Measurements from ENCODE around the gene OR10H5.

- no peak for TF ChIP-seq RAD21 (IDR thresholded peaks at IDR 0.05; ENCODE audit: insufficient read depth, low read depth, low read length)
- TF ChIP-seq CTCF (IDR thresholded peaks at IDR 0.05 in 2 of 3, conservative IDR thresholded peaks at IDR 0.05 in 1 of 3; ENCODE audit: control insufficient read depth in 2 of 3, extremely low read depth in 1 of 3, insufficient read depth in 1 of 3, low read depth in 3 of 3, low read length in 3 of 3), result no peak
- no peak for TF ChIP-seq MEF2A (IDR thresholded peaks at IDR 0.05; ENCODE audit: insufficient read depth, low read depth, low read length)
- no peak for TF ChIP-seq FOS (IDR thresholded peaks at IDR 0.05; ENCODE audit: borderline replicate concordance, extremely low read depth, insufficient read length)
- no peak for TF ChIP-seq POLR2AphosphoS5 (IDR thresholded peaks at IDR 0.05; ENCODE audit: low read length)
- no peak for TF ChIP-seq TCF12 (IDR thresholded peaks at IDR 0.05; ENCODE audit: low read depth, low read length)
- no peak for TF ChIP-seq POLR2A (IDR thresholded peaks at IDR 0.05; ENCODE audit: low read depth, low read length)
- TF ChIP-seq MAX (IDR thresholded peaks at IDR 0.05; ENCODE audit: low read depth, low read length), result no peak
- TF ChIP-seq DPF2 (IDR thresholded peaks at IDR 0.05), result no peak
- TF ChIP-seq EZH2 (IDR thresholded peaks at IDR 0.05; ENCODE audit: borderline replicate concordance, control insufficient read depth, low read depth, low read length), result no peak
- TF ChIP-seq YY1 (IDR thresholded peaks at IDR 0.05; ENCODE audit: low read depth, low read length), result no peak
Observed at GRCh38 chr19:15775249-15775648, 12.2 kb upstream of the OR10H5 start.
